ENCODE measurements around the gene CPNE9. TPM values are rescaled to one million over a fixed set of nuclear protein-coding genes. Genes with fewer than 3 reads are reported as not detected.

The CPNE9 gene
- total and polyA plus RNA-seq, 2 of the 8 experiments (the other 6 are each of a cell fraction or from before 2014, with no cell fraction given), result 4.8 to 6.0 TPM

- TF ChIP-seq CTCF (IDR thresholded peaks at IDR 0.05; ENCODE audit: control extremely low read depth in 1 of 3, insufficient read depth in 1 of 3, low read depth in 1 of 3, low read length in 3 of 3), result no peak
- TF ChIP-seq NANOG (IDR thresholded peaks at IDR 0.05; ENCODE audit: insufficient read depth, low read depth, low read length, poor library complexity, severe bottlenecking), result no peak
- TF ChIP-seq CHD1 (IDR thresholded peaks at IDR 0.05; ENCODE audit: low read depth, low read length), result no peak
- no peak for TF ChIP-seq SP4 (IDR thresholded peaks at IDR 0.05; ENCODE audit: low read length)
These were observed 65.4 kb downstream of the CPNE9 start (continued) for GRCh38 chr3:9769012-9769411.
